GM19372 (cell line): ENCODE measurements around the gene EFCAB6.

Experiments
- ATAC-seq: cut with Tn5 transposase; IDR thresholded peaks from one replicate; pipeline ENCODE4 v1.9.1; 2021; ENCODE audit warnings: mild to moderate bottlenecking, low read depth, moderate library complexity; ENCODE audit not compliant: unreplicated experiment

The EFCAB6 gene

GRCh38 chr22:43560651-43561050 is 251.5 kb downstream of the EFCAB6 start:
- ATAC-seq, result no peak

- ATAC-seq, result no peak
Observed at GRCh38 chr22:43555561-43556515, 256.3 kb downstream of the EFCAB6 start.

GRCh38 chr22:43554694-43555365 is 257.3 kb downstream of the EFCAB6 start:
- ATAC-seq, result no peak

- no peak for ATAC-seq
Observed at GRCh38 chr22:43554259-43554636, 257.9 kb downstream of the EFCAB6 start.

GRCh38 chr22:43553451-43554258 is 258.4 kb downstream of the EFCAB6 start:
- ATAC-seq, result no peak

GRCh38 chr22:43550672-43551071 is 261.4 kb downstream of the EFCAB6 start:
- no peak for ATAC-seq

GRCh38 chr22:43550024-43550620 is 262.0 kb downstream of the EFCAB6 start:
- no peak for ATAC-seq

GRCh38 chr22:43546186-43546585 is 265.9 kb downstream of the EFCAB6 start:
- ATAC-seq, result no peak

- ATAC-seq, result no peak
Observed at GRCh38 chr22:43544289-43544673, 267.8 kb downstream of the EFCAB6 start.

GRCh38 chr22:43543522-43544288 is 268.4 kb downstream of the EFCAB6 start:
- no peak for ATAC-seq

- ATAC-seq, result no peak
Observed at GRCh38 chr22:43542681-43543521, 269.2 kb downstream of the EFCAB6 start.

GRCh38 chr22:43541462-43542407 is 270.4 kb downstream of the EFCAB6 start:
- ATAC-seq, result no peak

- ATAC-seq, result no peak
Observed at GRCh38 chr22:43541022-43541421, 271.1 kb downstream of the EFCAB6 start.

- no peak for ATAC-seq
Observed at GRCh38 chr22:43540529-43540923, 271.6 kb downstream of the EFCAB6 start.

- no peak for ATAC-seq
Observed at GRCh38 chr22:43539572-43540528, 272.3 kb downstream of the EFCAB6 start.

GRCh38 chr22:43537019-43537585 is 275.0 kb downstream of the EFCAB6 start:
- ATAC-seq, result no peak
